C4-2B (cell line): ENCODE measurements around the gene REV3L.

ENCODE experiments used
- ZFX ChIP-seq: fragments of 450-650 bp; IDR thresholded peaks from 2 replicates; pipeline ENCODE4 v1.6.1; 2017
- TF ChIP-seq, protein P1 (sequence below): fragments of 450-650 bp; conservative IDR thresholded peaks from 2 replicates; pipeline ENCODE4 v1.5.1; 2017; ENCODE audit warnings: mild to moderate bottlenecking

DNA sequence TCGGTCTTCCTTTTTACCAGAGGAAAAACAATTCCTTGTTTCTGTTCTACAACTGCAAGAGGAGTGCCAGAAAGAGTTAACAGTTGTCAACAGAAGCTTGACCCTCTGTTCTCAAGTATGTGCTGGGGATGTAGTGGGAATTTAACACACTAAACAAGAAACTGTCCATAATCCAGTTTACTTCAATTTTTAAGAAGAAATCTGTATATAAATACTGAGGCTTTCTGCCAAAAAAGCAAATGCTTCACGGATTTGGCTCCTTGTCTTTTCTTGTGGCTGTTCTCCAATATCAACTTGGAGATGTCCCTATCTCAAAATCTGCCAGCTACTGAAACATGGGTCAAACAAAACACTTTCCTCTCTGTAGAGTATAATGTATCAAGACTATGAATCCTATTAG lies 26.8 kb downstream of the REV3L start:
- TF ChIP-seq, protein P1, sequence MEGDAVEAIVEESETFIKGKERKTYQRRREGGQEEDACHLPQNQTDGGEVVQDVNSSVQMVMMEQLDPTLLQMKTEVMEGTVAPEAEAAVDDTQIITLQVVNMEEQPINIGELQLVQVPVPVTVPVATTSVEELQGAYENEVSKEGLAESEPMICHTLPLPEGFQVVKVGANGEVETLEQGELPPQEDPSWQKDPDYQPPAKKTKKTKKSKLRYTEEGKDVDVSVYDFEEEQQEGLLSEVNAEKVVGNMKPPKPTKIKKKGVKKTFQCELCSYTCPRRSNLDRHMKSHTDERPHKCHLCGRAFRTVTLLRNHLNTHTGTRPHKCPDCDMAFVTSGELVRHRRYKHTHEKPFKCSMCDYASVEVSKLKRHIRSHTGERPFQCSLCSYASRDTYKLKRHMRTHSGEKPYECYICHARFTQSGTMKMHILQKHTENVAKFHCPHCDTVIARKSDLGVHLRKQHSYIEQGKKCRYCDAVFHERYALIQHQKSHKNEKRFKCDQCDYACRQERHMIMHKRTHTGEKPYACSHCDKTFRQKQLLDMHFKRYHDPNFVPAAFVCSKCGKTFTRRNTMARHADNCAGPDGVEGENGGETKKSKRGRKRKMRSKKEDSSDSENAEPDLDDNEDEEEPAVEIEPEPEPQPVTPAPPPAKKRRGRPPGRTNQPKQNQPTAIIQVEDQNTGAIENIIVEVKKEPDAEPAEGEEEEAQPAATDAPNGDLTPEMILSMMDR: no peak
- TF ChIP-seq ZFX: no peak
